ENCODE measurements around the gene KCNQ1OT1. TPM values are rescaled to one million over a fixed set of nuclear protein-coding genes. Genes with fewer than 3 reads are reported as not detected.
"Not testable (repeated sequence)": the region's sequence is repeated elsewhere in the genome, so short reads cannot be mapped to it uniquely, and the experiment has no call there.

KCNQ1OT1 gene
- total RNA-seq, 1 donor from 2014 or later: 2.0 TPM

DNA sequence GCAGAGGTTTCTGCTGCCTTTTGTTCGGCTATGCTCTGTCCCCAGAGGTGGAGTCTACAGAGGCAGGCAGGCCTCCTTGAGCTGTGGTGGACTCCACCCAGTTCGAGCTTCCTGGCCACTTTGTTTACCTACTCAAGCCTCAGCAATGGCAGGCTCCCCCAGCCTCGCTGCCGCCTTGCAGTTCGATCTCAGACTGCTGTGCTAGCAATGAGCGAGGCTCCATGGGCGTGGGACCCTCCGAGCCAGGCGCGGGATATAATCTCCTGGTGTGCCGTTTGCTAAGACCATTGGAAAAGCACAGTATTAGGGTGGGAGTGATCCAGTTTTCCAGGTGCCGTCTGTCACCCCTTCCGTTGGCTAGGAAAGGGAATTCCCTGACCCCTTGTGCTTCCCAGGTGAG, 60.0 kb downstream of the KCNQ1OT1 start:
- not testable (repeated sequence) for DNase-seq (ENCODE audit: low spot score in 2 of 2); FAIRE-seq

DNA sequence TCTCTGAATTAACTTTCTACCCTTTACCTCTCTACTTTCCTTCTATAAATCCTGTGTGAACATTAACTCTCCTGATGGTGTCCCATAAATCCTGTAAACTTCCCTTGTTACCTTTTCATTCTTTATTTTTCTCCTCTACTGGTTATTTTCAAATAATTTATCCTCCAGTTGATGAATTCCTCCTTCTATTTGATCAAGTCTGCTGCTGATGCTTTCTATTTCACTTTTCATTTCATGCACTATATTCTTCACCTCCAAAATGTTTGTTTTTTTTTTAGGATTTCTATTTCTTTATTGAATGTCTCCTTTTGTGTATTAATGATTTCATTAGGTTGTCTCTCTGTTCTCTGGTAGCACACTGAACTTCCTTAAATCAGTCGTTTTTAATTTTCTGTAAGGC, 68.6 kb downstream of the KCNQ1OT1 start:
- FAIRE-seq (no peak), DNase-seq (ENCODE audit: low spot score in 2 of 2) (no peak)

DNA sequence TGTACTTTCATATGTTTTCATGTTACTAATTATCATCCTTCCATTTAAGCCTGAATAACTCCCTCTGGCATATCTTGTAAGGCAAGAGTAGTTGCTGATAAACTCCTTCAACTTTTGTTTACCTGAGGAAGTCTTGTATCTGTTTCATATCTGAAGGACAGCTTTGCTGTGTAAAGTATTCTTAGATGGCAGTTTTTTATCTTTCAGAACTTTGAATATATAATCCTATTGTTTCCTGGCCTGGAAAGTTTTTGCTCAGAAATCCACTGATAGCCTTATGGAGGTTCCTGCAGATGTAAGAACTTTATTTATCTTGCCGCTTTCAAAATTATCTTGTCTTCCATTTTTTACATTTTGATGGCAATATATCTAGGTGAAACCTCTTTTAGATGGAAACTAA, 69.1 kb downstream of the KCNQ1OT1 start:
- no peak for DNase-seq (ENCODE audit: low spot score in 2 of 2)
- no peak for FAIRE-seq

DNA sequence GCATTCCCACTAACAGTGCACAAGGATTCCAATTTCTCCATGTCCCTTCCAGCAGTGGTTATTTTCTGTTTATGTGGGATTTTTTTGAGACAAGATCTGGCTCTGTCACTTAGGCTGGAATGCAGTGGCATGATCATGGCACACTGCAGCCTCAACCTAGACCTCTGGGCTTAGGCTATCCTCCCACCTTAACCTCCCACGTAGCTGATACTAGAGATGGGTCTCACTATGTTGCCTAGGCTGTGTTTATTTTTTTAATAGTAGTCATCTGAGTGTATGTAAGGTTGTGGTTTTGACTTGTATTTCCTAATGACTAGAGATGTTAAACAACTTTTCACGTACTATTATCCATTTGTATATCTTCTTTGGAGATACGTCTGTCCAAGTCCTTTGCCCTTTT, 74.6 kb downstream of the KCNQ1OT1 start:
- no peak for FAIRE-seq
- DNase-seq (ENCODE audit: low spot score in 2 of 2): no peak

DNA sequence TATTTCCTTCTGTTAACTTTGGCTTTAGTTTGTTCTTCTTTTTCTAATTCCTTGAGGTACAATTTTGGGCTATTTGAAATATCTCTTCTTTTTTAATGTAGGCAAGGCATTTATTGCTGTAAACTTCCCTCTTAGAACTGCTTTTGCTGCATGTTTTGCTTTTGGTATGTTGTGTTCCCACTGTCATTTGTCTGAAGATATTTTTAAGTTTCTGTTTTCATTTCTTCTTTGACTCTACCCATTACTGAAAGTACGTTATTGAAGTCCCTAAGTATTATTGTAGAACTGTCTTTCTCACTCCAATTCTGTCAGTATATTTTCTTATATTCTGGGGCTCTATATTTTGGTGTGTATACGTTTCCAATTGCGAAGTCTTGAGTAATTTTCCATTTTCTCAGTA, 77.9 kb downstream of the KCNQ1OT1 start:
- FAIRE-seq: no peak

DNA sequence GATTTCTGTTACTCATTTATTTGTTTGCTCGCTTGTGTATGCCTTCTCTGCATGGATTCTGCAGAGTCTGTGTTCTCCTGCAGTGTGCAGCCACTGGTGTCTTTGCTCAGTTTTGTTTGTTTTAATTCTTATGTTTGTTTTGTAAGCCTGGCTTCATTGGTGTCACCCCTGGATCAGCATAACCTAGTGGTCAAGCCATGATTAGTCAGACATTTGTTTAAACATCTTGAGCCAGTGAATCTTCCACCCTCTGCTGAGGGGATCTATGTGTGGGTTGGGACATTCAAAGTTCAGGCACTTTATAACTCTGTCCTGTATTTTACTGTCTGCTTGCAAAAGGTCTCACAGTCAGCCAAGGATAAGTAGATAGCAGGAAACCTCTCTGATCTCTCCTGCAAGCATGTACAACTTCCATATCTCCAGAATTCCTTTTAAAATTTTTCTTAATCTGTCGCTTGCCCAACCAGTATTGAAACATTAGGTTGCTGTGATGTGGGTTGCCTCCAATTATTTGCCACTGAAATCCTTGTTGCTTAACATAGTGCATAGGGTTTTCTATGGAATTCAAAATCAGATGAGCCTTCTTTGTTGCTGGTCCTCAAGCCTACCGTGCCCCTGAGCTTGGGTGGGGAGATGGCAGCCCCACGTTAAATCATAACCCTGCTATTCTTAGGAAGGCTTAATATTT, 86.8 kb downstream of the KCNQ1OT1 start:
- no peak for FAIRE-seq

More for the DNA sequence above, 77.9 kb downstream of the KCNQ1OT1 start:
- DNase-seq (ENCODE audit: low spot score in 2 of 2): no peak

DNA sequence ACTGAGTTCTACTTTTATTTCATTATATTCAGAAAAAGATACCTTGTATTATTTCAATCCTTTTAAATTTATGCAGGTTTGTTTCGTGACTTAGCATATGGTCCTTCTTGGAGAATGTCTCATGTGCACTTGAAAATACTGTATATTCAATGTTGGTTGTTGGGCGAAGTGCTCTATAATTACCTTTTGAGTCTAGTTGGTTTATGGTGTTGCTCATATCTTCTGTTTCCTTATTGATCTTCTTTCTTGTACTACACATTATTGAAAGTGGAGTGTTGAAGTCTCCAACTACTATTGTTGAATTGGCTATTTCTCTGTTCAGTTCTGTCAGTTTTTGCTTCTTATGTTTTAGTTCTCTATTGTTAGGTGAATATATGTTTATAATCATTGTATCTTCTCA, 90.4 kb downstream of the KCNQ1OT1 start:
- DNase-seq (ENCODE audit: low spot score in 2 of 2) (no peak), FAIRE-seq (no peak)

More for the DNA sequence above, 86.8 kb downstream of the KCNQ1OT1 start:
- DNase-seq (ENCODE audit: low spot score in 2 of 2): no peak

DNA sequence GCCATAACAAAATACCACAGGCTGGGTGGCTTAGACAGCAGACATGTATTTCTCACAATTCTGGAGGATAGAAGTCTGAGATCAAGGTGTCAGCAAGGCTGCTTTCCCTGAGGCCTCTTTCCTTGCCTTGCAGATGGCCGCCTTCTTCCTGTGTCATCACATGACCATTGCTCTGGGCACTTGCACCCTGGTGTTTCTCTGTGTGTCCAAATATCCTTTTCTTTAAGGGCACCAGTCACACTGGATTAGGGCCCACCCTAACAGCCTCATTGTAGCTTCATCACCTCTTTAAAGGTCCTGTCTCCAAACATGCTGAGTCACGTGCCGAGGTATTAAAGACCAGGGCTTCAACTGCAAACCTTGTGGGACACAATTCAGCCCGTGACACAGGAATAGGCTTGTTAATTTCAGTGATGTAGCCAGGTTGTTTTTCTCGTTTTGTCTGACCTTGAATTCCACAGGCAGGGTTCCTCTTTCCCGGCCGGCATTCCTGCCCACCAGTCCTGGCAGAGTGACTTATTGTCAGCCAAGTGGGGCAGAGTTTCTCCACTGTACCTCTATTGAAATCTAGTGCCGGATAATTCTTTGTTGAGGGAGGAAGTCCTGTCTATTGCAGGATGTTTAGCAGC, 100.1 kb downstream of the KCNQ1OT1 start:
- FAIRE-seq: no peak
- no peak for DNase-seq (ENCODE audit: low spot score in 2 of 2)

DNA sequence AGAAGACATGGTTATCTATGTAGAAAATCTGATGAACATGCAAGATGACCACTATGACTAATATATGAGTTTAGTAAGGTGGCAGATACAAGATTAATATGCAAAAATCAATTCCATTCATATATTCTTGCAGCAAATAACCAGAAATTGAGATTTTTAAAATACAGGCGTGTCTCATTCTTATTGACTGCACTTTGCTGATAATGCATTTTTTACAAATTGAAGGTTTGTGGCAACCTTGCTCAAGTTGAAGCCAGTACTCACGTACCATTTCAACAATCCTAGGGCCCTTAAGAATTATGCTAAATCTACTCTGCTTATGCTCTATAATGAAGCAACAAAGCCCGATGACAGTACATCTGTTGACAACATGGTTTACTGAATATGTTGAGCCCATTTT, 104.6 kb downstream of the KCNQ1OT1 start:
- FAIRE-seq: no peak
- DNase-seq (ENCODE audit: low spot score in 2 of 2): no peak

DNA sequence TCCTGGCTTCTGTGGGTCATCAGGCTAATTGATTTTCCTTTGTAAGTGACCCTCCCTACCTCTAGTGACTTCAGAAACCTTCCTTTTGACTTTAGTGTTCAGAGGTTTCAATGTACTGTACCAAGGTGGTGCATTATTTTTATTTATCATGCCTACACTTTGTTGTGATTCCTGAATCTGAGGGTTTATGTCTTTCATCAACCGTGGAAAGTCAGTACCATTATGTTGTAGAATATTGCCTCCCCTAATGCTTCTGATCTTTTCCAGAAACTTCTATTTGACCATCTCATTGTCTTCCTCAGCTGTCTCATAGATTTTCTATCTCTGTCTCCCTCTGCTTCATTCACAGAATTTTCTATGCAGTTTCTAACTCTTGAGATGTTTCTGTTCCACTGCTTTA, 105.5 kb downstream of the KCNQ1OT1 start:
- FAIRE-seq: no peak
- DNase-seq (ENCODE audit: low spot score in 2 of 2): no peak

DNA sequence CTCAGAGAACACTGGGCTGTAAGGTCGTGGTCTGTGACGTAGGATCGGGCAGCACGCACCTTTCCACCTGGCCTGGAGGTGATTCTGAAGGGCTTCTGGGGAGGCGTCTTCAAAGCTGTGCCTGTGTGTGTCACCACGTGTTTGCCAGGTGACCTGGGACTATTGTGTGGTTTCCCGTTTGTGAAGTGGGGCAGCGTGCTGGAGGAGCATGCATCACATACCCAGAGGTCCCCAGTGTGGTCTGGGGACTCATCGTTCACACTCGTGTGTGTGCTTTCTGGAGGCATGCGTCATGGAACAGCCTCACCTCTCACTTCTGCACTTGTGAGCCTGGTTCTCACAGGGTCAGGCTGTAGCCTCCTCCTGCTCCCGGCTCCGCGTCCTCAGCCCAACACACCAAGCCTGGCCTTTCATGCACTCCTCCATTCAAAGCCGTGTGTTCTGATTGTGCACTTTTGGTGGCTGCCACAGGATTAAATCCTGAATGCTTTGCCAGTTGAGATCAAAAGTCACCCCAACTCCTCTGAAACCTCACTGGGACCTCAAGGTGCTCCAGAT, 106.3 kb downstream of the KCNQ1OT1 start:
- DNase-seq (ENCODE audit: low spot score in 2 of 2) (no peak), FAIRE-seq (no peak)

DNA sequence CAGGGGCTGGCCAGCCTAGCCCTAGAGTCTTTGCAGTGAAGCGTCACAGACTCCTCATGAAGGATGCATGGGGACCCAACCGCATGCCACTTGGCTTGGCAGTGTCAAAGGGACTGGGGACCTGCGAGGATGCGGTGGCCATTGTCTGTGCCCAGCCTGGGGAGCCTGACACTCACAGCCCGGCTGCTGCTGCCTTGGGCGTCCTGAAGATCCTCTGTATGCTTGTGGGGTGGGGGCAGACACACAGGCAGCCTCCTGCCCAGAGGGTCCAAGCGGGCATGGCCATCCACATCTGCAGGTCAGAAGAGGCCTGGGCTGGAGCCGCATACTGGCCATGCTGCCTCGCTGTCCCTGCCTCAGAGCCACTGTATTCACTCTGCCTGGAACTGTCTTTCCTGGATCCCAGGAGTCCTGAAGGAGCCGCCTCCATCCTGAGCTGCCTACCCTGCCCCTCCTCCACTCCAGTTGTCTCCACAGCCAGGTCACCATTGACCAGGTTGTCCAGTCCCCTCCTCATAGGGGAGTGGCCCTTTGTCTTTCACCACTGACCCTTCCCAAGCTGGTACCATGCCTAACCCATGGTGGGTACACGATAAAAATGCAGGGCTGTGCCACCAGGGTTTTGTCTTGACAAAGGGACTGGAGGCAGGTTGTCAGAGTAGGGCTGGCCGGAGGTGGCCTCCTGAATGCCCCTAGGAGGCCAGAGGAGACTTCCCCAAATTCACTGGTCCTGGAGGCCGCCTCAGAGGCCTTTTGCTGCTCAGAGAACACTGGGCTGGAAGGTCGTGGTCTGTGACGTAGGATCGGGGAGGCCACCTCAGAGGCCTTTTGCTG, 107.0 kb downstream of the KCNQ1OT1 start:
- peak in 1 of 2 donors; percentile 4 for DNase-seq (ENCODE audit: low spot score in 2 of 2)
- FAIRE-seq: no peak

DNA sequence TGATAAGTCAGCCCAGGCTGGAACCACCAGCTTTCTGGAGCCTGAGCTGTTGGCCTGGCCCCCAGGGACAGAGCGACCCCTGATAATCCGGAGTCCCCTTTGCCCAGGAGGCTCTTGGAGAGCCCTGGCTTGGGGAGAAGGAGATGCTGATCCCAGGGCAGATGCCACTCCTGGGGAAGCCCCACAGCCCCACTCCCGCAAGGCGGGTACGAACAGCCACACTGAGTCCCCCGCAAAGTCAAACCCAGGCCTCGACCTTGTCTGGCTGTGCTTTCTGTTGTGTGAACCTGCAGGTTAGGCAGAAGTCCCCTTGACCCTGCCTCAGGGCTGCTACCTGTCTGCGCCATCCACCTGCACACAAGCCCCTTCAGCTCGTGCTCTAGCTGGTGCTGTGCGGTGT, 108.0 kb downstream of the KCNQ1OT1 start:
- DNase-seq (ENCODE audit: low spot score in 2 of 2): peak in 1 of 2 donors; percentile 8
- no peak for FAIRE-seq

DNA sequence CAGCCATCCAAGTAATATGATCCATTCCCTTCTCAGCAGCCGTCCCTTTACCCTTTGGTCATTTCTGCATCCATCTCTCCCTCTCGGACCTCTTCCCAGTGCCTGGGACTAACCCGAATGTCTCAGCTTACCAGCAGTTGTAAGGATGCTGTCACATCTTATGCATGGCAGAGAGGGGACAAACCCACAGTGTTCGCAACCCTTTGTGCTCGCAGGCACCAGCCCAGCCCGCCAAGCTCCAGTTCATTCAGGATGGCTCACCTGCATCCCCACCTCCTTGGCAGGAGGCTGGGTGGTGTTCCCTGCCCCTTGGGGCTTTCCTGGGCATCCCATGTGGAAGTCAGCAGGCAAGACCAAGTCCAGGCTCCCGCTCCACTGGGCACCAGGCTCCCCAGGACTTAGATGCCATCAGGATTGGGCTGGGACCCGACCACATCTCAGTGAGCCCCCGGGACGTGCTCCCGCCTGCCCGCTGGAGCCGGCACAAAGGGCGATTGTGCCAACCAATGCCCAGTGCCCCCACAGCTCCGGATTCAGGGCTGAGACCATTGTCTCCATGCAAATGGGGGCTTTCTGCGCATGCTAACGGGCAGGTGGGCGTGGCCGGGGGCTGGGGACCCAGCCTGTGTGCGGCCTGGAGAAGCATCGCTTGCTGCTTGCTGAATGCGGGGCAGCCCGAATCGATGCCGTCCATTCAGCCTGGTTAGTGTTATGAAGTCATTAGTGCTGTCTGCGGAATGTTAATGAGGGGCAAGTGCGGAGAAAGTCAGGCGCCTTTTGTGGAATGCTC, 108.6 kb downstream of the KCNQ1OT1 start:
- DNase-seq (ENCODE audit: low spot score in 2 of 2) (peak; percentile 63 to 85), FAIRE-seq (no peak)

DNA sequence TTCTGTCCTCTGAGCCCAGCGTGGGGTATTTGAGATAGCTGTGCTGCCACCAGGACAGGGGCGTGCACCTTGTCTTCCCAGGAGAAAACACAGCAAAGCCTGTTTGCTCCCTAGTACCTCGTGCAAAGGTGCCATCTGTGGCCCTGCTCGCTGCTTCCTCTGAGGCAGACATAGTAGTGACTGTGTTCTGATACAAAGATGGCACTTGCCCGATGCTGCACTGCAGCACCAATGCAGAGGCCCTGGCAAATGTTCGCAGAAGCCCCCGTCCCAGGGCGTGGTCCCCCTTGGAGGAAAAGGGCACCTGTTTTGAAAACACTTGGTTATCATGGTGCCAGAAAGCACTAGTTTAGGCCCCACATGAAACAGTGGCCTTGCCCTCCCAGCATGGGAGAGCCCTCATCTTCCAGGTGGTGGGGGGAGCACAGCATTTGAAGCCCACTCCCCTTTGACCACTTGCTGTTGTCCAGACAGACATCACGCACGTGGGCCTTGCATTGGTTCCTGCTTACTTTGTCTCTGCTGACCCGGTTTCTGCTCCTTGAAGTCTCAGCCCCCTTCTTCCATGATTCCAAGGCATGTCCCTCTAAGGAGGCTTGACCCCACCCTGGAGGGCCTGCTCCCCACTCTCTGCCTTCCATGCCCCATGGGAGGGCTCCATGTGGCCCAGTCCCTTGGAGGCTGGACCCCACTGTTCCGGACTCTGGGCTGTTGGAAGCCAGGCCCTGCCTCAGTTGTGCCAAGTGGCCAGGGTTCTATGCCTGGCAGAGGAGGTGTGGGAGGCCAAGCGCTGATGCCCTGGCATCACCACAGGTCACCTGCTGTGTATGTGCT, 109.4 kb downstream of the KCNQ1OT1 start:
- peak; percentile 4 to 24 for DNase-seq (ENCODE audit: low spot score in 2 of 2)
- no peak for FAIRE-seq

DNA sequence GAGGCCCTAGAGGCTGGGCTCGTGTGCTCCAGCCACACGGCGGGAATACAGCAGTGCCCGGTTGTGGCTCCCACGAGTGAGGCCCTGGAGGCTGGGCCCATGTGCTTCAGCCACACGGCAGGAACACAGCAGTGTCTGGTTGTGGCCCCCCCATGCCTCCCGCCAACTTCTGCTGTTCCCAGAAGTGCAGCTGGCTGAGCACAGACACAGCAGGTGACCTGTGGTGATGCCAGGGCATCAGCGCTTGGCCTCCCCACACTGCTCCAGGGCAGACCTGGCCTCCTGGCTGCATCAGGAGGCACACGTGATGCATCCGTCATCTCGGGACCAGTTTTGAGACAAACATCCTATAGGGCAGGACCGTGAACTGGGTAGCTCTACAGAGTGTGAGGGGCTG, 110.3 kb downstream of the KCNQ1OT1 start:
- FAIRE-seq (no peak), DNase-seq (ENCODE audit: low spot score in 2 of 2) (peak; percentile 12 to 20)

DNA sequence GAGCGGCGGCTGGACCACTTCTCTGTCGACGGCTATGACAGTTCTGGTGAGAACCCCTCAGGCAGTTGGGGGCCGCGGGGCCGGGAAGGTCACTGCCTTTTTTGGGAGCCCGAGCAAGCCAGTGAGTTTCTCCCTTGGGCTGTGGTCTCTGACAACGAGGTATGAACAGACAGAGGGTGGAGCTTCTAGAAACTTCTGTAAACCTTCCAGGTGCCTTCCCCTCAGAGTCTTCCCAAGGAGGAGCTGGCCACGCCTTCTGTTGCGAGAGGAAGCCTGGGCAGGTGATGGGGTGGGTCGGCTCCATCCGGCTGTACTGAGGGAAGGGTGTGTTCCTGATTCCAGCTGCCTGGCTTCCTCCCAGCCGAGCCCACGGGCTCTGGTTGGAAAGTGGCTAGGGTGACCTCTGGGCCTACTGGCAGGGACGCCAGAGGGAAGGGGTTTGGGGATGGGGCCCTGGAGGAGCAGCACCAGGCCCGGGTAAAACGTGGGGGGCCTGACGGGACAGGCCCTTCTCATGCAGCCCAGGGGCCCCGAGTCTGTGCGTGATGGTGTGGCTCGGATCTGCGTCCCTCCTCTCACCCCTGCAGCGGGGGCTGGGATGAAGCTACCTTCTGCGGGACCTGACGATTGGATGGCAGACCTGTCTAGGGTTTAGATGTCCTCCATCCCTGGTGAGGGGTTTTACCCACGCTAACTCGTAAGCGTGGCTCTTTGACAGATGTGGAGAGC, 110.8 kb downstream of the KCNQ1OT1 start:
- no peak for FAIRE-seq
- DNase-seq (ENCODE audit: low spot score in 2 of 2): peak; percentile 4 to 6

DNA sequence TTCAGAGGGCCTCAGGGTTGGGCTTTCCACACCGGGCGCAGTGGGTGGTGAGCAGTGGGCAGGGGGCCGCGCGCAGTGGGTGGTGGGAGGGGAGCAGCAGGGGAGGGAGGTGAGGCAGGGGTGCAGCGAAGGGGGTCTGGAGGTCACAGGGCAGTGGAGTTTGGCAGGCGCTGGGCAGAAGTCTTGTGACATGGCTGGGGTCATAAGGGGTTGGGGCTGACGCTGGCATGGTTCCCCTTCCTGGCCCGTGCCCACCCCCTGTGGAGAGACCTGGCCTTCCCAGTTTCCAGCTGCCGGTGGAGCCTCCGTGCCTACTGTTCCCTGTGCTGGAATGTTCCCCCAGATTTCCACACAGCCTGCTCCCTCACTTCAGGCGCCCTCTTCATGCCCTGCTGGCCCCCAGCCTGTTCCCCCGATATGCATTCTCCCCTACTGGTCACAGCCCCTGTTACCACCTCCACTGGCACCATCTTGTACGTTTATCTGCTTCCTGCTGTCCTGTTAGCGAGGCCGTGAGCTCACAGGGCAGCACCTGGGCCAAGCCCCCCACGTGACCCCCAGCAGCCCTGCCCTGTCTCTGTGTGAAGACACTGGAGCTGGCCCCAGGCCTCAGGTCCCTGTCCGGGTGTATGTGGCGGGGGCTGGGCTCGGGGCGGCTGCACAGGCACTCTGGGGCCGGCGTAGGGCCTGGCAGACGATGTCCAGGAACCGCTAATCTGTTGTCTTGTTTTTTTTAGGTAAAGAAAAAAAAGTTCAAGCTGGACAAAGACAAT, 111.6 kb downstream of the KCNQ1OT1 start:
- DNase-seq (ENCODE audit: low spot score in 2 of 2) (peak in 1 of 2 donors; percentile 3), FAIRE-seq (no peak)

Data from frontal cortex (tissue), 4 donors.